CMK (cell line): ENCODE results near the gene SCGB2A2.

Source experiments
- DNase-seq: peaks from one replicate; pipeline ENCODE4 v3.0.0-alpha.2; 2010; ENCODE audit warnings: low read depth

SCGB2A2 gene

GRCh38 chr11:62306227-62306626 lies 36.3 kb downstream of the SCGB2A2 start:
- no peak for DNase-seq

- DNase-seq: no peak
Measured at GRCh38 chr11:62307950-62308349, 38.0 kb downstream of the SCGB2A2 start.

- no peak for DNase-seq
Measured at GRCh38 chr11:62309991-62310390, 40.0 kb downstream of the SCGB2A2 start.

GRCh38 chr11:62315431-62315830 lies 45.5 kb downstream of the SCGB2A2 start:
- DNase-seq: no peak

GRCh38 chr11:62322524-62322923 lies 52.6 kb downstream of the SCGB2A2 start:
- DNase-seq: no peak
